NB4 (cell line): Measurements from ENCODE around the gene SHKBP1.

ENCODE experiments used
- CTCF ChIP-seq: IDR thresholded peaks from one replicate; pipeline ENCODE4 v1.5.1; 2012; ENCODE audit warnings: low read depth, low read length
- POLR2A ChIP-seq: IDR thresholded peaks from 2 replicates; pipeline ENCODE4 v1.6.1; 2011; ENCODE audit warnings: mild to moderate bottlenecking; ENCODE audit not compliant: insufficient read length; ENCODE audit errors: extremely low read depth

- TF ChIP-seq CTCF (no peak), POLR2A (no peak)
These were observed 34.3 kb upstream of the SHKBP1 start for GRCh38 chr19:40542202-40542859.
